HG03378 (cell line): Measurements from ENCODE around the gene MICALL1.
A peak's percentile ranks its signal among the peaks of the same experiment; 100 is the strongest.
"Not testable (repeated sequence)": the region's sequence is repeated elsewhere in the genome, so short reads cannot be mapped to it uniquely, and the experiment has no call there.

Source experiments
- ATAC-seq: cut with Tn5 transposase; IDR thresholded peaks from one replicate; pipeline ENCODE4 v1.9.1; 2021; ENCODE audit warnings: mild to moderate bottlenecking, moderate library complexity; ENCODE audit not compliant: unreplicated experiment

The MICALL1 gene

DNA sequence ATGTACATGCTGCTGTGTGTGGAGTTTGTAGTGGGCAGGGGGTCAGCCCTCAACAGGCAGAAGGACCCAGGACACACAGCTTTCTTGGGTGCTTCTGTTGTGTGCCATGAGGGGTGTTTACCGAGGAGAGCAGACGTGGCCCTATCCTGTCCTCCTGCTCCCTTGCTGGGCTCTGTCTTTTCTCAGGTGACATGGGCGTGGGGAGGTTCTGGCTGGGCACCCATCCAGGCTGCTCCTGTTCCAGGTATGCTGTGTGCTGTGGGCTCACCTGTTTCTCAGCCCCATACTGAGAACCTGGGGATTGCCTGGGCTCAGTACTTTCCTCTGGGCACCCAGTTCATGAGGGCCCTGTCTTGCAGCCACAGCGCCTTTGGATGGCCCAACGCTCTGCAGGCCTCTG, 23.3 kb downstream of the MICALL1 start:
- no peak for ATAC-seq

GRCh38 chr22:37930270-37930951, 24.3 kb downstream of the MICALL1 start:
- no peak for ATAC-seq

- no peak for ATAC-seq
Observed at GRCh38 chr22:37930952-37931440, 24.9 kb downstream of the MICALL1 start.

GRCh38 chr22:37931893-37932389, 25.8 kb downstream of the MICALL1 start:
- ATAC-seq: no peak

- no peak for ATAC-seq
Observed at GRCh38 chr22:37932401-37932800, 26.3 kb downstream of the MICALL1 start.

DNA sequence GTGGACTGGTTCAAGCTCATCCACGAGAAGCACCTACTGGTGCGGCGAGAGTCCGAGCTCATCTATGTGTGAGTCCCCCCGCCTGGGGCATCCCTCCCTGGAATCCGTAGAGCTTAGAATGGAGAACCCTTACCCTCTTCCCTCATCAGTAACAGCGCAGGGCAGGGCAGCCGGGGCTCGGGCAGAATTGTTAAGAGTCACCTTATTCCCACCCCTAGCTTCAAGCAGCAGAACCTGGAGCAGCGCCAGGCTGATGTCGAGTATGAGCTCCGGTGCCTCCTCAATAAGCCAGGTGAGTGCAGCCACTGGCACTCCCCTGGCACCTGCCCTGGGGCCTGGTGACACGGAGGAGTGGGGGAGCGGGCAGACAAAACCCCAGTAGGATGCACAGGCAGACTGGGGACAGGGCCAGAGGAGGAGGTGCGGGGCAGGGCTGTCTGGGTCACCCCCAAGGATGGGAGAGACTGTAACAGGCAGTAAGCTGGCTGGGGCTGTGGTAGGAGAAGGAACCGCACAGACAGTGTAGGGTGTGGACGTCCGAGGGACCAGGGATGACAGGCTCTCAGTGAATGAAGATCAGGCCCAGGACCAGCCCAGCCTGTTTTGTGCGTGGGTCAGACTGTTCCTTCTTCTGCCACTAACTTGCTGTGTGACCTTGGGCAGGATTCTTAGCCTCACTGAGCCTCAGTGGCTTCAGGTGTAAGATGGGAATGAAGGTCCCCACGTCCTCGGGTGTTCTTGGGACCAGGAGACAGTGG, 26.9 kb downstream of the MICALL1 start:
- ATAC-seq: no peak

DNA sequence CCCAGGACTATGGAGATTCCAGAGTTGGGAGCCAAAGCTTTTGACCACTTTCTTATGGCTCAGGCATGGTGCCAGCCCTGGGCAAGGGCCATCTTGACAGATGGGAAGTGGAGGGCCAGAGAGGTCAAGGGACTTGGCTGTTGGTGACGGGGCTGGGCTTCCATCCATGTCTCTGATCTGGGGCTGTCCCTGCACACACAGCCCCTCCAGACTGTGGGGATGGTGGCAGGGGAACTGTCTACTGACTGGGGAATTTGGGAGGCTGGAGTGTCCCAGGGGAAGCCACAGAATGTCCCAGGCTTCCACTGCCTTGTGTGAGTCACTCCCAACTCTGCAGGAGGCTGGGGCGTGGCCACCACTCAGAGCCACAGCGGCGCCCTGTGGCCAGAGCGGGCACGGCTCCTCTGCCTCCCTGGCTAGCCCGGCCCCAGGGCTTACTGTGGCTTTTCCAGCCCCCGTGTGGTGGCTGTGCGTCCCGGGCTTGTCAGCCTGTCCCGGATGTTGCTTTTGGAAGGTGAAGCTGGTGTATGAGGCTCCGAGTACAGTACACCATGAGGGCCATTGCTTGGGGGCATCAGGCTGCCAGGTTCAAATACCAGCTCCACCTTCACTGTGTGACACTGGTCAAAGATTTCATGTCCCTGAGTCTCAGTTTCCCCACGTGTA, 27.7 kb downstream of the MICALL1 start:
- no peak for ATAC-seq

- no peak for ATAC-seq
Observed at GRCh38 chr22:37940698-37941376, 34.7 kb downstream of the MICALL1 start.

GRCh38 chr22:37942133-37942532, 36.0 kb downstream of the MICALL1 start:
- no peak for ATAC-seq

GRCh38 chr22:37943136-37943824, 37.2 kb downstream of the MICALL1 start:
- no peak for ATAC-seq

DNA sequence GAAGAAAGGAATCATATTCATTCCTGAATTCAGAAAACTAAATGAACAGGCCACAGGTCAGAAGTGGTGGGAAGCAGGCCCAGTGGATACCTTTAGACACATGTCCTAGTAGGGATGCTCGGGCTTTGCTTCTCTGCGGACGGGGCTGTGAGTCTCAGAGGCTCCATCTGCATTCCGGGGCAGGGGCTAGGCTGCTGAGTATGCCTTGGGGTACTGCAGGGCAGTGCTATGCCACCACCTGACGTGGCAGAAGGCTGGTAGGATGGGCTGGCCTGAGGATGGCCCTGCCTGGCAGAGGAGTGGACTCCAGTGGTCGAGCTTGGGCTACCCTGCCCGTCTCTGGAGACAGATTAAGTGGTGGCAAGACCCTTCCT, 37.7 kb downstream of the MICALL1 start:
- no peak for ATAC-seq

- not testable (repeated sequence) for ATAC-seq
Observed at GRCh38 chr22:37944423-37944822, 38.3 kb downstream of the MICALL1 start.

- ATAC-seq: not testable (repeated sequence)
Observed at GRCh38 chr22:37947142-37947795, 41.2 kb downstream of the MICALL1 start.

GRCh38 chr22:37951305-37951704, 45.2 kb downstream of the MICALL1 start:
- ATAC-seq: no peak

DNA sequence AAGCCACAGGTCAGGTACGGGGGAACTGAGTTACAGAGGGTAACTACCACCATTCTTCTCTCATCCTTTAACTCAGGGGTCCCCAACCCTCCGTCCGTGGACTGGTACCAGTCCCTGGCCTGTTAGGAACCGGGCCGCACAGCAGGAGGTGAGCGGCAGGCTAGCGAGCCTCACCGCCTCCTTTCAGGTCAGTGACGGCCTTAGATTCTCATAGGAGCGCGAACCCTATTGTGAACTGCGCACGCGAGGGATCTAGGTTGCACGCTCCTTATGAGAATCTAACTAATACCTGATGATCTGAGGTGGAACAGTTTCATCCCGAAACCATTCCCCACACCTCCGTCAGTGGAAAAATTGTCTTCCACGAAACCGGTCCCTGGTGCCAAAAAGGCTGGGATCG, 46.5 kb downstream of the MICALL1 start:
- ATAC-seq: not testable (repeated sequence)

- peak; percentile 39 for ATAC-seq
Observed at GRCh38 chr22:37953062-37953436, 47.0 kb downstream of the MICALL1 start.

DNA sequence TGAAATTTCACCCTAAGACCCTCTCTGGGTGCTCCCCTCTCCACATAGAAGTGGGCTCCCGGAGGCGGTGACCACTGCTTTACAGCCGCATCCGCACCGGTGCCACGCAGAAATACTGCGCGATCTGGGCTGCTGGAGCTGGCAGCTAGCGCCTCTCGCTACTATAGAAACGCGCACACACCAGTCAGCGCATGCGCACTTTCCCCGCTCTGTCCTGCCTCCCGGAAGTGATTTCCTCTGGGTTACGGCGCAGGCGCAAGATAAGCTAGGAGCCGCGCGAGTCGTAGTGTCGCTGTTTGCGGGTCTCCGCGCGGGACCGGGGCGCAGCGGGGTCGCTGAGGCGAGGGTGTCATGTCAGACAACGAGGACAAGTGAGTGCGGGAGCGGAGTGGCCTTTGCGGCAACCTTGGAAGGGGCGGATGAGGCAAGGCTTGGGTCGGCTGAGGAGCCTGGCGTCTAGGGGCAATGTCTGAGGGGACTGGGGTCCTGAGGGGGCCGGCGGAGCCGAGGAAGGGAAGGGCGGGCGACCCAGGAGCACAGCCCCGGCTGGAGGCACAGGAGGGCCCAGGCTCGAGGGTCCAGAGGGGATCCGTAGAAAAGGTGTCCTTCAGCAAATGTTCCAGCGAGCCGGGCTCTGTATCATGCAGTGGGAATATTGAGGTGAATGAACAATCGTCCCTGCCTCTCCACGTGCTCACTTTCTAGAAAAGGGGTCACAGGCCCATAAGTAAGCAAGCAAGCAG, 47.5 kb downstream of the MICALL1 start, which contains the start of the genes C22orf23 and POLR2F:
TSS of gene C22orf23 (minus strand) at position 165 of the 743 bp plus-strand sequence. CDS start 452 bp downstream, outside the sequence.
TSS of gene POLR2F (plus strand) at position 263 of the 743 bp plus-strand sequence. CDS start at position 352, 89 bp downstream.
- ATAC-seq: peak; percentile 81

- no peak for ATAC-seq
Observed at GRCh38 chr22:37954686-37955085, 48.6 kb downstream of the MICALL1 start.

DNA sequence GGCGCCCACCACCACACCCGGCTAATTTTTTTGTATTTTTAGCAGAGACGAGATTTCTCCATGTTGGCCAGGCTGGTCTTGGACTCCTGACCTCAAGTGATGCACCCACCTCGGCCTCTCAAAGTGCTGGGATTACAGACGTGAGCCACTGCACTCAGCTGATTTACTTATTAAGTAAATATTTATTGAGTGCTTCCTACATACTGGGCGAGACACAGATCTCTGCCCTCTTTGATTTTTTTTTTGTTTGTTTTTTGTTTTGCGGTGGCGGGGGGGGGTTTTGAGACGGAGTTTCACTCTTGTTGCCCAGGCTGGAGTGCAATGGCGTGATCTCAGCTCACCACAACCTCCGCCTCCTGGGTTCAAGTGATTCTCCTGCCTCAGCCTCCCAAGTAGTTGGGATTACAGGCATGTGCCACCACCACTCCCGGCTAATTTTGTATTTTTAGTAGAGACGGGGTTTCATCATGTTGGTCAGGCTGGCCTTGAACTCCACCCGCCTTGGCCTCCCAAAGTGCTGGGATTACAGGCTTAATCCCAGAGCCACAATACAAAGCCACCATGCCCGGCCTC, 49.8 kb downstream of the MICALL1 start:
- not testable (repeated sequence) for ATAC-seq
